HepG2 (cell line): ENCODE results near the gene PRIMA1. TPM values are rescaled to one million over a fixed set of nuclear protein-coding genes. Genes with fewer than 3 reads are reported as not detected.

Experiments used
- ATAC-seq: fragments of 200-7000 bp; cut with Tn5 transposase; 3 replicates; pipeline ENCODE4 v1.9.1; 2020; ENCODE audit warnings: mild to moderate bottlenecking, moderate library complexity
- BruUV-seq: library from RNA; stranded (reverse); fragments of 400-500 nt; replicated peaks from 2 replicates; lab custom pipeline; 2021; lab: Mats Ljungman, UMichigan
- CTCF ChIA-PET: fragments of 300-600 bp; formaldehyde crosslinking; extraction: SDS; loops from one replicate; lab custom pipeline; 2021; ENCODE audit warnings: low total read pairs, inconsistent platforms, low intra/inter-chr PET ratio; lab: Yijun Ruan, JAX
- POLR2A ChIA-PET: fragments of 350-600 bp; sonication (Branson Sonifier 250); formaldehyde crosslinking; loops from one replicate; lab custom pipeline; 2020; ENCODE audit warnings: antibody characterized with exemption, inconsistent platforms; lab: Yijun Ruan, JAX
- DNase-seq: peaks from one replicate; pipeline ENCODE4 v3.0.0-alpha.2; 2015; ENCODE audit warnings: low spot score
- FAIRE-seq: peaks from 3 replicates; lab custom pipeline; 2011; peaks lifted over from hg19 to GRCh38; lab: Jason Lieb, UNC
- H2AFZ ChIP-seq: one replicate; pipeline ENCODE4 v1.6.1; 2011; ENCODE audit warnings: low read length, inconsistent platforms
- H3K27ac ChIP-seq: fragments of 300-600 bp; 3 replicates; pipeline ENCODE4 v1.8.0; 2011; ENCODE audit warnings: mixed run types, mild to moderate bottlenecking, mixed read lengths, low read length, inconsistent platforms; ENCODE audit not compliant: insufficient read depth; ENCODE audit errors: extremely low read length
- H3K27me3 ChIP-seq, 2 experiments: fragments of 200-600 bp in 1 of 2; 2 replicates in 1 of 2; 3 replicates in 1 of 2; pipeline versions ENCODE4 v1.6.0 to v1.8.0; 2011; ENCODE audit warnings: low read length in 2 of 2, mild to moderate bottlenecking in 2 of 2, moderate library complexity in 2 of 2, inconsistent platforms in 1 of 2; ENCODE audit not compliant: insufficient read depth in 2 of 2, control insufficient read depth in 1 of 2
- H3K36me3 ChIP-seq, 2 experiments: fragments of 200-600 bp in 1 of 2; replicated peaks in 1 of 2; 2 replicates in 1 of 2; 3 replicates in 1 of 2; pipeline versions ENCODE4 v1.5.1 to v1.8.0; 2011; ENCODE audit warnings: low read length in 2 of 2, inconsistent platforms in 1 of 2; ENCODE audit not compliant: insufficient read depth in 2 of 2, control insufficient read depth in 1 of 2
- H3K4me1 ChIP-seq: 2 replicates; pipeline ENCODE4 v1.5.1; 2012; ENCODE audit warnings: low read length, inconsistent platforms; ENCODE audit not compliant: insufficient read depth
- H3K4me2 ChIP-seq: 2 replicates; pipeline ENCODE4 v1.6.0; 2011; ENCODE audit warnings: low read depth, low read length, inconsistent platforms
- H3K4me3 ChIP-seq, 3 experiments: fragments of 200-600 bp in 1 of 3; sonication (generic), shearing (Covaris generic) in 1 of 3; replicated peaks in 1 of 3; 2 replicates each; pipeline ENCODE4 v1.5.1; 2011 to 2016; ENCODE audit warnings: low read length in 3 of 3, inconsistent platforms in 2 of 3, low read depth in 2 of 3, mild to moderate bottlenecking in 2 of 3, control low read depth in 1 of 3, mixed read lengths in 1 of 3; ENCODE audit not compliant: insufficient read depth in 1 of 3
- H3K79me2 ChIP-seq: one replicate; pipeline ENCODE4 v1.6.1; 2011; ENCODE audit warnings: low read length, inconsistent platforms; ENCODE audit not compliant: insufficient read depth
- H3K9ac ChIP-seq: 2 replicates; pipeline ENCODE4 v1.6.0; 2011; ENCODE audit warnings: mild to moderate bottlenecking, low read depth, low read length, inconsistent platforms; ENCODE audit not compliant: insufficient read depth
- H3K9me3 ChIP-seq: 2 replicates; pipeline ENCODE4 v1.5.1; 2012; ENCODE audit warnings: mild to moderate bottlenecking, low read length
- H4K20me1 ChIP-seq: 2 replicates; pipeline ENCODE4 v1.6.0; 2011; ENCODE audit warnings: inconsistent platforms, mild to moderate bottlenecking, low read length, moderate library complexity; ENCODE audit not compliant: insufficient read depth
- ARID2 ChIP-seq: sonication (generic); formaldehyde crosslinking; IDR thresholded peaks from 2 replicates; pipeline ENCODE4 v1.8.1; 2022; ENCODE audit warnings: mild to moderate bottlenecking, missing genetic modification reagents, borderline replicate concordance
- PHF8 ChIP-seq: sonication (generic); formaldehyde crosslinking; IDR thresholded peaks from 2 replicates; pipeline ENCODE4 v1.5.0; 2020; ENCODE audit warnings: missing genetic modification reagents
- ZFP1 ChIP-seq: IDR thresholded peaks from 2 replicates; pipeline ENCODE4 v1.6.1; 2016
- ZNF253 ChIP-seq: sonication (generic); formaldehyde crosslinking; IDR thresholded peaks from 2 replicates; pipeline ENCODE4 v1.8.0; 2022; ENCODE audit warnings: mild to moderate bottlenecking, missing genetic modification reagents, borderline replicate concordance
- ZNF460 ChIP-seq: sonication (generic); formaldehyde crosslinking; IDR thresholded peaks from 2 replicates; pipeline ENCODE4 v1.5.1; 2020; ENCODE audit warnings: missing genetic modification reagents, mild to moderate bottlenecking, borderline replicate concordance
- ZNF550 ChIP-seq: sonication (generic); formaldehyde crosslinking; IDR thresholded peaks from 2 replicates; pipeline ENCODE4 v1.4.0; 2020; ENCODE audit warnings: mild to moderate bottlenecking, missing genetic modification reagents, borderline replicate concordance
- ZNF780A ChIP-seq: sonication (generic); formaldehyde crosslinking; IDR thresholded peaks from 2 replicates; pipeline ENCODE4 v1.8.0; 2022; ENCODE audit warnings: mild to moderate bottlenecking, missing genetic modification reagents, moderate library complexity
- WGBS: methylation state at CpG from one replicate; pipeline ENCODE4 v1.1.6; 2017; ENCODE audit warnings: low lambda C conversion rate; 5-methylcytosine and 5-hydroxymethylcytosine counted together
- in situ Hi-C: cut with HindIII; loops from 2 replicates; pipeline ENCODE4 v1.10.0; 2017; ENCODE audit warnings: low pct_unique_long_range_greater_than_20kb; ENCODE audit not compliant: extremely low pct_ligation_motif_present
- intact Hi-C: fragments of 100-400 bp; cut with micrococcal nuclease; formaldehyde crosslinking; loops from one replicate; pipeline ENCODE4 v1.10.0; 2022; ENCODE audit not compliant: unreplicated experiment
- polyA plus RNA-seq, 8 experiments: library from polyadenylated mRNA; depleted of rRNA in 3 of 8; stranded (reverse) in 7 of 8; unstranded in 1 of 8; fragments of >200 nt; fragmentation: Illumina TruSeq in 4 of 8; extraction: Trizol in 4 of 8; gene quantifications; 2 replicates each; pipeline versions ENCODE4 v1.2.1 to v1.2.3, GENCODE V29; 2011 to 2016; ENCODE audit warnings: low read depth in 4 of 8, missing spikeins in 1 of 8, mixed read lengths in 1 of 8; ENCODE audit not compliant: insufficient read depth in 1 of 8
- total RNA-seq, 5 experiments: library from RNA; depleted of rRNA; stranded (reverse); fragments of >200 nt; fragmentation: Illumina TruSeq; extraction: Trizol; gene quantifications; 2 replicates each; pipeline ENCODE4 v1.2.3, GENCODE V29; 2016; ENCODE audit warnings: low read depth in 1 of 5
- TF ChIP-seq, protein P1 (sequence below): IDR thresholded peaks from 2 replicates; pipeline ENCODE4 v1.6.1; 2016; ENCODE audit warnings: missing compliant biosample characterization, missing genetic modification reagents, borderline replicate concordance

Gene PRIMA1
- total and polyA plus RNA-seq, 2 of the 13 experiments (the other 11 are each of a cell fraction or from before 2014, with no cell fraction given): 2.4 to 3.2 TPM

DNA sequence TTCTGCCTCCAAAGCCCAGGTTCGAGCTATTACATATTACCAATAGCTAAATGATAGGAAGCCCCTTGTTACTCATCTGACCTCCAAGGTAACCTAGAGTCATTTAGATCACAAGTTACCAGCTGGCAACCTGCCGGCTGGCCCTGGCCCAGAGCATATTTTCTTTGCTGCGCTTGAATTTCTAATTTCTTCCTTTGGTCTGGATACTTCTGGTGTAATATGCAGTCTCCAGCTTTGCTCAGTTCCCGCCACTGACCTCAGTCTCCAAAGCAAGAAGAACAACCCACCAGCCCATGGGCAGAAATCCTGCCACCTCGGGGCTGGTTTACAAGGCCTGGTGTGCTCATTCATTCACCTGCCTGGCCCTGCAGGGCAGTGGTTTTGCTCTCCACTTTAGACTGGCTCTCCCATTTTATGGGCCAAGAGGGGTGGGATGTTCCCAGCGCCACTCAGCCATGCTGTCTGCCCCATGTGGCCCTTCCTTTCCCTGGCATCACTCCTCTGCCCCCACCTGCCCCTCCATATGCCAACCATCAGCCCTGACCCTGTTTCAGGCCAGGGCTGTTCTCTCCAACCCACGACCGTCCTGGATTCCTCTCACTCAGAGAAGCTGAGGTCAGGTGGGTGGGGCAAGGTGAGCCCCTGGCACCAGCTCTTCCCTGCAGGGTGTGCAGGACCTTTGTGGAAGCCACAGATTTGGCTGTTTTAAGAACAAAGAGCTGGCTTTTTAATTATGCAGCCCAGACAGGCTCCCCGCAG lies 76.0 kb downstream of the PRIMA1 start:
- WGBS: 24% methylated on average over 9 of the region's 9 CpGs
- intact Hi-C loops (no loop called here), in situ Hi-C loops (no loop called here)
- H4K20me1 ChIP-seq: no peaks in the 10 kb centered on the region
- no peak overlapping the region for H2AFZ ChIP-seq
- H3K27me3 ChIP-seq: peaks cover 0 to 22% of the 10 kb centered on the region in 2 experiments; a peak in 3 of 5 replicates
- CTCF ChIA-PET: no interaction called here
- no TSS peak for BruUV-seq
- peaks cover 13% of the 10 kb centered on the region for H3K4me1 ChIP-seq
- H3K36me3 ChIP-seq: no peaks in the 10 kb centered on the region
- H3K4me2 ChIP-seq: no peak overlapping the region
- H3K79me2 ChIP-seq: no peaks in the 10 kb centered on the region
- DNase-seq (no peak), ATAC-seq (no peak), FAIRE-seq (no peak)
- no peak overlapping the region for H3K9ac ChIP-seq
- no peak overlapping the region for H3K27ac ChIP-seq
- POLR2A ChIA-PET: no interaction called here
- TF ChIP-seq PHF8 (no peak), ZNF253 (CRISPR knock-in tag) (no peak), ZFP1 (CRISPR knock-in tag) (no peak), ZNF460 (CRISPR knock-in tag) (no peak), ZNF550 (no peak), ZNF780A (no peak), ARID2 (no peak)
- TF ChIP-seq, protein P1, sequence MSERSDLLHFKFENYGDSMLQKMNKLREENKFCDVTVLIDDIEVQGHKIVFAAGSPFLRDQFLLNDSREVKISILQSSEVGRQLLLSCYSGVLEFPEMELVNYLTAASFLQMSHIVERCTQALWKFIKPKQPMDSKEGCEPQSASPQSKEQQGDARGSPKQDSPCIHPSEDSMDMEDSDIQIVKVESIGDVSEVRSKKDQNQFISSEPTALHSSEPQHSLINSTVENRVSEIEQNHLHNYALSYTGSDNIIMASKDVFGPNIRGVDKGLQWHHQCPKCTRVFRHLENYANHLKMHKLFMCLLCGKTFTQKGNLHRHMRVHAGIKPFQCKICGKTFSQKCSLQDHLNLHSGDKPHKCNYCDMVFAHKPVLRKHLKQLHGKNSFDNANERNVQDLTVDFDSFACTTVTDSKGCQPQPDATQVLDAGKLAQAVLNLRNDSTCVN (CRISPR knock-in tag): no peak
- no peaks in the 10 kb centered on the region for H3K9me3 ChIP-seq
- no peak overlapping the region for H3K4me3 ChIP-seq
